Neural progenitor cell (in vitro differentiated cells): ENCODE data around the gene BORCS8.

Source experiments
- EZH2 ChIP-seq: fragments of 200-600 bp; sonication (generic); IDR thresholded peaks from 2 replicates; pipeline ENCODE4 v1.6.1; 2017; ENCODE audit warnings: antibody characterized with exemption, mild to moderate bottlenecking, moderate library complexity
- TF ChIP-seq, protein P1 (sequence below): fragments of 200-600 bp; sonication (generic); IDR thresholded peaks from 2 replicates; pipeline ENCODE4 v1.5.1; 2017; ENCODE audit warnings: antibody characterized with exemption, mild to moderate bottlenecking

DNA sequence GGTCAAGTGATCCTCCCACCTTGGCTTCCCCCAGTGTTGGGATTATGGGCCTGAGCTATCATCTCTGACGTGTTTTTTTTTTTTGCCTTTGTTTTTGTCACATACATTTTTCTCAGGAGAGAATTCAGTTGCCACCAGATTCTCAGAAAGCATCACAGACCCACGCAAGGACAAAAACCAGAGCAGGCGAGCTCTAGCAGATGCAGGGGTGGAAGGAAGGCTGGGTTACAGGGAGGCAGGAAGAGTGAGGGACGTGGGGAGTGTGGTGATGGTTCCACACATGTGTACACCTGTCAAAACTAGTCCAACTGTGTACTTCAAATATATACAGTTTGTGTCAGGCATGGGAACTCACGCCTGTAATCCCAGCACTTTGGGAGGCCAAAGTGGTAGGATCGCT, 58.0 kb downstream of the BORCS8 start:
- TF ChIP-seq, protein P1, sequence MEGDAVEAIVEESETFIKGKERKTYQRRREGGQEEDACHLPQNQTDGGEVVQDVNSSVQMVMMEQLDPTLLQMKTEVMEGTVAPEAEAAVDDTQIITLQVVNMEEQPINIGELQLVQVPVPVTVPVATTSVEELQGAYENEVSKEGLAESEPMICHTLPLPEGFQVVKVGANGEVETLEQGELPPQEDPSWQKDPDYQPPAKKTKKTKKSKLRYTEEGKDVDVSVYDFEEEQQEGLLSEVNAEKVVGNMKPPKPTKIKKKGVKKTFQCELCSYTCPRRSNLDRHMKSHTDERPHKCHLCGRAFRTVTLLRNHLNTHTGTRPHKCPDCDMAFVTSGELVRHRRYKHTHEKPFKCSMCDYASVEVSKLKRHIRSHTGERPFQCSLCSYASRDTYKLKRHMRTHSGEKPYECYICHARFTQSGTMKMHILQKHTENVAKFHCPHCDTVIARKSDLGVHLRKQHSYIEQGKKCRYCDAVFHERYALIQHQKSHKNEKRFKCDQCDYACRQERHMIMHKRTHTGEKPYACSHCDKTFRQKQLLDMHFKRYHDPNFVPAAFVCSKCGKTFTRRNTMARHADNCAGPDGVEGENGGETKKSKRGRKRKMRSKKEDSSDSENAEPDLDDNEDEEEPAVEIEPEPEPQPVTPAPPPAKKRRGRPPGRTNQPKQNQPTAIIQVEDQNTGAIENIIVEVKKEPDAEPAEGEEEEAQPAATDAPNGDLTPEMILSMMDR: no peak
- TF ChIP-seq EZH2: no peak
